ENCODE results near the gene MAGI1. TPM values are rescaled to one million over a fixed set of nuclear protein-coding genes. Genes with fewer than 3 reads are reported as not detected.
A peak's percentile ranks its signal among the peaks of the same experiment; 100 is the strongest.

MAGI1 gene
- total and polyA plus RNA-seq, 2 donors (not counting 1 experiment from before 2014, with no cell fraction given), result 15.7 to 23.7 TPM

GRCh38 chr3:65978116-65978515 lies 60.6 kb downstream of the MAGI1 start:
- H3K79me2 ChIP-seq (ENCODE audit: control insufficient read depth, insufficient read depth, low read length), result no peaks in the 10 kb centered on the region
- no peak overlapping the region for H3K4me2 ChIP-seq (ENCODE audit: extremely low read depth, insufficient read depth, low read length)
- H3K27ac ChIP-seq (ENCODE audit: insufficient read depth, low read length), result no peak overlapping the region
- H2AFZ ChIP-seq (ENCODE audit: low read length), result no peak overlapping the region
- no peaks in the 10 kb centered on the region for H3K9me3 ChIP-seq (ENCODE audit: control insufficient read depth, insufficient read depth, low read depth, low read length)
- peaks cover 7% of the 10 kb centered on the region for H3K4me1 ChIP-seq (ENCODE audit: control insufficient read depth, extremely low read depth, insufficient read depth, low read length)
- TF ChIP-seq EZH2 (IDR thresholded peaks at IDR 0.05; ENCODE audit: low read length, missing control alignments) (no peak), CTCF (conservative IDR thresholded peaks at IDR 0.05 in 1 of 2, IDR thresholded peaks at IDR 0.05 in 1 of 2; ENCODE audit: low read depth in 1 of 2, low read length in 2 of 2) (no peak)
- no peak overlapping the region for H3K9ac ChIP-seq (ENCODE audit: insufficient read depth, low read length)
- H4K20me1 ChIP-seq (ENCODE audit: control insufficient read depth, extremely low read depth, insufficient read depth, low read length), result no peaks in the 10 kb centered on the region
- no peaks in the 10 kb centered on the region for H3K36me3 ChIP-seq (ENCODE audit: control insufficient read depth, insufficient read depth, low read length)
- H3K4me3 ChIP-seq (replicated peaks in 1 of 4; ENCODE audit: control extremely low read depth in 1 of 4, insufficient read depth in 1 of 4, low read depth in 3 of 4, low read length in 4 of 4), result no peak overlapping the region
- H3K27me3 ChIP-seq (ENCODE audit: control insufficient read depth, insufficient read depth, low read length), result no peaks in the 10 kb centered on the region
- DNase-seq (ENCODE audit: low read depth in 2 of 2), result peak in 1 of 2 donors; percentile 68

- H3K4me3 ChIP-seq (replicated peaks in 1 of 4; ENCODE audit: control extremely low read depth in 1 of 4, insufficient read depth in 1 of 4, low read depth in 3 of 4, low read length in 4 of 4), result no peak overlapping the region
- H3K36me3 ChIP-seq (ENCODE audit: control insufficient read depth, insufficient read depth, low read length), result no peaks in the 10 kb centered on the region
- H3K4me2 ChIP-seq (ENCODE audit: extremely low read depth, insufficient read depth, low read length), result no peak overlapping the region
- H2AFZ ChIP-seq (ENCODE audit: low read length), result no peak overlapping the region
- H3K79me2 ChIP-seq (ENCODE audit: control insufficient read depth, insufficient read depth, low read length), result no peaks in the 10 kb centered on the region
- no peaks in the 10 kb centered on the region for H3K27me3 ChIP-seq (ENCODE audit: control insufficient read depth, insufficient read depth, low read length)
- no peak overlapping the region for H3K27ac ChIP-seq (ENCODE audit: insufficient read depth, low read length)
- peaks cover 7% of the 10 kb centered on the region for H3K4me1 ChIP-seq (ENCODE audit: control insufficient read depth, extremely low read depth, insufficient read depth, low read length)
- no peak for TF ChIP-seq CTCF (conservative IDR thresholded peaks at IDR 0.05 in 1 of 2, IDR thresholded peaks at IDR 0.05 in 1 of 2; ENCODE audit: low read depth in 1 of 2, low read length in 2 of 2)
- DNase-seq (ENCODE audit: low read depth in 2 of 2), result no peak
- no peaks in the 10 kb centered on the region for H4K20me1 ChIP-seq (ENCODE audit: control insufficient read depth, extremely low read depth, insufficient read depth, low read length)
- no peak overlapping the region for H3K9ac ChIP-seq (ENCODE audit: insufficient read depth, low read length)
- H3K9me3 ChIP-seq (ENCODE audit: control insufficient read depth, insufficient read depth, low read depth, low read length), result no peaks in the 10 kb centered on the region
These were observed 63.7 kb downstream of the MAGI1 start for GRCh38 chr3:65975032-65975431.

GRCh38 chr3:65974509-65974908 lies 64.2 kb downstream of the MAGI1 start:
- Histone ChIP-seq H3K36me3 (ENCODE audit: control insufficient read depth, insufficient read depth, low read length) (no peaks in the 10 kb centered on the region), H3K4me3 (replicated peaks in 1 of 4; ENCODE audit: control extremely low read depth in 1 of 4, insufficient read depth in 1 of 4, low read depth in 3 of 4, low read length in 4 of 4) (no peak overlapping the region), H3K9me3 (ENCODE audit: control insufficient read depth, insufficient read depth, low read depth, low read length) (no peaks in the 10 kb centered on the region), H3K79me2 (ENCODE audit: control insufficient read depth, insufficient read depth, low read length) (no peaks in the 10 kb centered on the region), H3K27ac (ENCODE audit: insufficient read depth, low read length) (no peak overlapping the region), H4K20me1 (ENCODE audit: control insufficient read depth, extremely low read depth, insufficient read depth, low read length) (no peaks in the 10 kb centered on the region), H3K4me2 (ENCODE audit: extremely low read depth, insufficient read depth, low read length) (no peak overlapping the region), H3K4me1 (ENCODE audit: control insufficient read depth, extremely low read depth, insufficient read depth, low read length) (peaks cover 3% of the 10 kb centered on the region), H2AFZ (ENCODE audit: low read length) (no peak overlapping the region), H3K27me3 (ENCODE audit: control insufficient read depth, insufficient read depth, low read length) (no peaks in the 10 kb centered on the region), H3K9ac (ENCODE audit: insufficient read depth, low read length) (no peak overlapping the region)
- DNase-seq (ENCODE audit: low read depth in 2 of 2), result no peak
- TF ChIP-seq EZH2 (IDR thresholded peaks at IDR 0.05; ENCODE audit: low read length, missing control alignments), result no peak
- TF ChIP-seq CTCF (conservative IDR thresholded peaks at IDR 0.05 in 1 of 2, IDR thresholded peaks at IDR 0.05 in 1 of 2; ENCODE audit: low read depth in 1 of 2, low read length in 2 of 2), result peak; percentile 16 to 24
